Type B pancreatic cell (in vitro differentiated cells): Measurements from ENCODE around the gene FMNL2. TPM values are rescaled to one million over a fixed set of nuclear protein-coding genes. Genes with fewer than 3 reads are reported as not detected.

ENCODE experiments used
- DNase-seq: peaks from one replicate; pipeline ENCODE4 v3.0.0; 2021; ENCODE audit warnings: mixed read lengths; ENCODE audit not compliant: unreplicated experiment; ENCODE audit errors: extremely low spot score
- H3K27ac Mint-ChIP-seq: 2 replicates; pipeline ENCODE4 v1.8.0; 2021; ENCODE audit warnings: mild to moderate bottlenecking, mixed read lengths
- H3K27me3 Mint-ChIP-seq: 2 replicates; pipeline ENCODE4 v1.8.0; 2021; ENCODE audit warnings: mixed read lengths
- H3K36me3 Mint-ChIP-seq: 2 replicates; pipeline ENCODE4 v1.8.0; 2021; ENCODE audit warnings: mixed read lengths
- H3K4me1 Mint-ChIP-seq: one replicate; pipeline ENCODE4 v1.8.0; 2021; ENCODE audit warnings: mixed read lengths; ENCODE audit not compliant: unreplicated experiment
- H3K4me3 Mint-ChIP-seq: 2 replicates; pipeline ENCODE4 v1.8.0; 2021; ENCODE audit warnings: mild to moderate bottlenecking, mixed read lengths
- H3K9me3 Mint-ChIP-seq: 2 replicates; pipeline ENCODE4 v1.8.0; 2021; ENCODE audit warnings: mixed read lengths
- CTCF ChIP-seq: fragments of 200-600 bp; sonication (generic); conservative IDR thresholded peaks from 2 replicates; pipeline ENCODE4 v1.5.0; 2021; ENCODE audit warnings: antibody characterized with exemption, mild to moderate bottlenecking
- total RNA-seq: library from RNA; stranded (reverse); gene quantifications from 2 replicates; pipeline ENCODE4 v1.2.1, GENCODE V29; 2021; ENCODE audit warnings: low replicate concordance

The FMNL2 gene
- total RNA-seq, 1 donor from 2014 or later: 62.1 TPM

- H3K36me3 Mint-ChIP-seq: peaks cover 10% of the 10 kb centered on the region
- no peak overlapping the region for H3K27ac Mint-ChIP-seq
- H3K9me3 Mint-ChIP-seq: no peaks in the 10 kb centered on the region
- no peaks in the 10 kb centered on the region for H3K27me3 Mint-ChIP-seq
- no peak for DNase-seq
- H3K4me3 Mint-ChIP-seq: no peak overlapping the region
- no peak for TF ChIP-seq CTCF
- H3K4me1 Mint-ChIP-seq: no peaks in the 10 kb centered on the region
These were observed 358.1 kb downstream of the FMNL2 start for GRCh38 chr2:152693033-152693432.

GRCh38 chr2:152694161-152694661 lies 359.2 kb downstream of the FMNL2 start:
- H3K4me3 Mint-ChIP-seq: no peak overlapping the region
- no peaks in the 10 kb centered on the region for H3K9me3 Mint-ChIP-seq
- no peak for TF ChIP-seq CTCF
- no peaks in the 10 kb centered on the region for H3K4me1 Mint-ChIP-seq
- H3K36me3 Mint-ChIP-seq: peaks cover 7% of the 10 kb centered on the region
- no peaks in the 10 kb centered on the region for H3K27me3 Mint-ChIP-seq
- no peak overlapping the region for H3K27ac Mint-ChIP-seq
- DNase-seq: no peak

- Mint-ChIP-seq H3K4me1 (peaks cover 5% of the 10 kb centered on the region), H3K36me3 (peaks cover 10% of the 10 kb centered on the region), H3K9me3 (no peaks in the 10 kb centered on the region), H3K4me3 (no peak overlapping the region), H3K27ac (no peak overlapping the region), H3K27me3 (no peaks in the 10 kb centered on the region)
- no peak for TF ChIP-seq CTCF
- no peak for DNase-seq
These were observed 360.8 kb downstream of the FMNL2 start for GRCh38 chr2:152695763-152696162.

GRCh38 chr2:152696476-152696875 lies 361.5 kb downstream of the FMNL2 start:
- H3K4me3 Mint-ChIP-seq: no peak overlapping the region
- no peak for DNase-seq
- H3K4me1 Mint-ChIP-seq: peaks cover 5% of the 10 kb centered on the region
- H3K27ac Mint-ChIP-seq: no peak overlapping the region
- H3K9me3 Mint-ChIP-seq: peaks cover 5% of the 10 kb centered on the region
- TF ChIP-seq CTCF: no peak
- H3K27me3 Mint-ChIP-seq: no peaks in the 10 kb centered on the region
- peaks cover 16% of the 10 kb centered on the region for H3K36me3 Mint-ChIP-seq

Other genes with a start within 250 kb of the FMNL2 start
- gene CACNB4, start 236.1 kb upstream of the FMNL2 start, total RNA-seq: 0.38 and 5.6 TPM in 2 replicates
- gene STAM2, start 159.4 kb upstream of the FMNL2 start, total RNA-seq: 24.6 and 26.1 TPM in 2 replicates